Activated CD4-positive, alpha-beta T cell treated with anti-CD3 and anti-CD28 coated beads for 1 hour (primary cell): ENCODE results near the gene RABGGTA.
"Not testable (repeated sequence)": the region's sequence is repeated elsewhere in the genome, so short reads cannot be mapped to it uniquely, and the experiment has no call there.

Experiments
- DNase-seq: peaks from one replicate; pipeline ENCODE4 v3.0.0-alpha.2; 2020

The RABGGTA gene

GRCh38 chr14:24259282-24260025, 11.9 kb downstream of the RABGGTA start:
- DNase-seq: no peak

DNA sequence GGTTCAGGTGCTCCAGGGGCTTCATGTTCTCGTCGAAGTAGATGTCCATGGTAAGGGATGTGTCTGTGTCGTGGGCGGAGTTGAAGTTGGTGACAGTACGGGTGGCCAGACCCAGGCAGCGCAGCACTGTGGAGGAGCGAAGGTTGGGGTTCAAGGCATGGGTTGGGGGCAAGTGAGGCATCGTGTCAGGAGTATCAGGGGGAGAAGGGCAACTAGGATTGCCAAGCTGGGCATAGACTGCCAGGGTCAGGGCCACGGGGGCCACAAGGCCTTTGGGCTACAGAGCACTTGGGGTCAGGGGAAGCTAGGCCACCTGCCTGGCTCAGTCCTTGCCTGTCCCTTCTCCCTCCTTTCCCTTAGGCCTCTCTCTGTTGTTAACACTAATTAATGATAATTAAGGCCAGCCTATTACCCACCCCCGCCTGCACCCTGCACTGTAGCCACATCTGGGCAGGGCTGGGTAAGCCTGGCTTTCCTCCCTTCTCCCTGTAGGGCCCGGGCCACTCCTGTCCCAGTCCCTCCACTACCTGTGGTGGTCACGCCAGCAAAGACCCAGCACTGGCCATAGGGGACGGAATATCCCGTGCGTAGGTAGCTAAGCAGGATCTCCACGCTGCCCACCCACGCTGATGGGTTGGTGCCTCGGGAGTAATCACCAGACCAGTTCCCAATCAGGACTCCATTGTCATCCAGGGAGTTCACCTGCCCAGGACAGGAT, 12.7 kb downstream of the RABGGTA start:
- no peak for DNase-seq

GRCh38 chr14:24258119-24258518, 13.3 kb downstream of the RABGGTA start:
- no peak for DNase-seq

- no peak for DNase-seq
Measured at GRCh38 chr14:24256960-24257359, 14.4 kb downstream of the RABGGTA start.

GRCh38 chr14:24255931-24256711, 15.3 kb downstream of the RABGGTA start:
- DNase-seq: no peak

DNA sequence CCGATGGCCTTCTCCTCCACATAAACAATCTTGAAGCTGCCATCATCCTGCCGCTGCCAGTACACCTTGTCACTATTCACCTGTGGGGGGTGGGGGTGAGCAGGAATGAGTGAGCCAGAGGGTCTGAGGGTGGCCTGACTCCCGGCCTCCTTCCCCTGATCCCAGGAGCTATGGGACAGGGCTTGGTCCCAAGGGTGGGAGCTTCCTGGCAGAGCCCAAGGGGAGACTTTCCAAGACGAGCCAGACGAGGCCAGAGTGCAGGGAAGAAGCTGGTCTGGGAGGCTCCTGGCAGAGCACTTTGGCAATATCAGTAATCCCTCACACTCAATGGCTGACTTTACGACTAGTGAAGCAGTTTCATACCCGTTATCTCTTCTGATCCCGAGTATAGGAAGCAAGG, 16.0 kb downstream of the RABGGTA start:
- DNase-seq: no peak

GRCh38 chr14:24254630-24255392, 16.6 kb downstream of the RABGGTA start:
- no peak for DNase-seq

DNA sequence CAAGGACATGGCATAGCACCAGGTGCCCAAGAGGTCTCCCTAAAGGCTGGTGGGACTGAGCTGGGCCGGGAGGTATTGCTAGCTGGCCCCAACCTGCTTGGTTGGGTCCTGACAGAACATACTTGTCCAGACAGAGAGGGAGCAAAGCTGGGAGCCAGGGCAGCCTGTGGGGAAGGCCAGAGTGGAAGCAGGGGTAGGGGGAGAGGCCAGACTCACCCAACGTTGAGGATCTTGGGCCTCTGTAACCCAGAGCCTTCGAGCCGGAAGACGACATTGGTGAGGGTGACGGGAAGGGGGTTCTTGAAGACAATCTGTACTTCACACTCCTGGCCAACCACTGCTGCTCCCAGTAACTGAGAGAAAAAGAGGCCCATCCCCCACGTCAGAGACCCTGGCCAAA, 17.5 kb downstream of the RABGGTA start:
- no peak for DNase-seq

DNA sequence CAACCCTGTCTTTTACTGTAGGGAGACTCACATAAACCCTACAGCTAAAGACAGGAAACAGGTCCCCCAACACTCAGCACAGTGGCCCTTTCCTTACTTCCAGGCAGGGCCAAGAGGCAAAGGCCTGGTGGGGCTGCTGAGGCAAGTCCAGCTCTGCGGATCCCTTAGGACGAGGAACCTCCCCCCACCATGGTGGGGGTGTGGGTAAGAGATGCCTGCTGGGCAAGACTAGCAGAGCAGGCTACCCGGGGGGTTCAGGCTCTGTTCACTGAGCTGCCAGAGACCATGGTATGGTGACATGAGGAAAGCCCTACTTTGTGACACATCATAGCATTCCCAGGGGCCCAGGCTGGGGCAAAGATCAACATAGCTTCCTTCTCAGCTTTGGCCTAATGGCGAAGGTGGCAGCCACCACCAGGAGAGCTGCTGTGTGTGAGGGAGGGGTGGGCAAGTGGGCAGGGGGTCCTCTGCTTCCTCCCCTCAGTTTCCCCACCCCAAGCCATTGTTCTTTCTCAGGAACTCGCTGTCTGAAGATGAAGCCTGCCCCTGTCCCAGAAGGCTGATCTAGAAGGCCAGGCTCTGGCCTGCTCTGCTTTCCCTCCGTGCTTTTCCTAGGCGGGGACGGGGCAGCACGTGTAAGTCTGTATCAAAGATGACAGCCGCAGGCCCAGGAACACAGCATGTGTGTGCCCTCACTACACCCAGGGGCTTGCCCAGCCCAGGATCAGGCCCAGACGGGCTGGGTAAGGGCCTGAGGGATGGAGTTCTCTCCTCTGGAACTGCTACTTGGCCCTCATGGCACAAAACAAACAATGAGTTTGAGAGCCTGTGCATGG, 18.9 kb downstream of the RABGGTA start:
- no peak for DNase-seq

DNA sequence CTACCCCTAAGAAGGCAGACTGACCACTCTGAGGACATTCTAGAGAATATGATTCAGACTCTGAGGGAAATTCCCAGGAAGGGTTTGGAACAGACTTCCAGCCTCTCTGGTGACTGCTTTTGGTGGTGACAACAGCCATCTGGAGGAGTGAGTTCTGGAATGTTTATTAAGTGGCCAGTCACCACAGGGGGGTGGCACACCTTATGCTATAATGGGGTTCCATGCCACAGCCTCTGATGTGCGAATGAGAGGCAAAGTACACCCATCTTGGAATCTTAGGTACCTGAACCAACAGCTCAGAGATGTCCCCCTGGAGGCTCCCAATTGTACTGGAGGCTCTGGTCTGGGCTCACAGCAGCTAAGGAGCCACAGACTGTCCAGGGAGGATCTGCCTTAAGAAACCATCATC, 19.5 kb downstream of the RABGGTA start:
- no peak for DNase-seq

GRCh38 chr14:24250354-24250753, 21.0 kb downstream of the RABGGTA start:
- no peak for DNase-seq

DNA sequence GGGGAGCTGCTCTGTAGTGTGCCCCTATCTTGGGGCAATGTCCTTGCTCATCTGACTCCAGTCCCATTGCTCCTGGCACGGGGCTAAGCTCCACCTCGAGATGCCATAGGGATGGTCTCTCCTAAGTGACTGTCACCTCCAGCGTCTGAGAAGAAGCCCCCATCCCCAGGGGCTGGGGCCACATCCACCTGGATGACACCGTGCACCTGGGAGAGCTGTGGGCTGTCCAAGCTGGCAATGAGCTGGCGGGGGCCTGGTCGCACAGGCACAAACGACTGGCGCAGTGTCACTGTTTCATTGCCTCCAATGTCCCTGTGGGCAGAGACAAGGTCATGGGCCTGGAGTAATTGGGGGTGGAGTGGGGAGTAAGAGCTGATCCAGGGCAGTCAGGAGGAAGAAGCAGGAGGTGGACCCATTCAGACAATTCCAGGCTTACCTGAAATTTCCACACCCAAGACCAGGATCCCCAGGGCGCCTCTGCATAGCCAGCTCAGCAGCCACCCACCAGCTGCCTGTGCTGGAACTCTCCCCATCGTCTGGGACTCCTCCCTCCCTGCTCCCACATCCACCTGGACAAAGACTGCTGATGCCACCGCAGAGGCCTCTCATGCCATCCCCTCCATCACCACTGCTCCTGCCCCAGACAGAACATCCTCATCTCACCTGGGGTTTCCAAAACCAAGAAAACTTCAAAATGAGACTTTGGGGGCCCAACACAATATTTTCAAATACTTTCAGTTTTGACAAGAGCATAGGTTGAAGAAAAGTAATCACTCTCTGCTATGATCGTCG, 22.0 kb downstream of the RABGGTA start:
- DNase-seq: no peak

DNA sequence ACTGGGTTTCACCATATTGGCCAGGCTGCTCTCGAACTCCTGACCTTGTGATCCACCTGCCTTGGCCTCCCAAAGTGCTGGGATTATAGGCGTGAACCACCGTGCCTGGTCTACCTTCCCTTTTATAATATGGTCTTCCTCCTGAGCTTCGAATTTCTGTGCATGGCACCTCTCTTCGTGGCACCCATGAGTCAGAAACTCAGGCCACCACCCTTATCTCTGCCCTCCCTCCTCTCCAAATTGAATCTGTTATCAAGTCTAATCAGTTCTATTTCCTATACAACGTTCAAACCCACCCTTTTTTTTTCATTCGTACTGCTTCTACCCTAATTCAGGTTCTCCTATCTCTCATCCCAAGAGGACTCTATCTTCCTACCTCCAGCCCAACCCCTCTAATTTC, 24.0 kb downstream of the RABGGTA start:
- DNase-seq: no peak

DNA sequence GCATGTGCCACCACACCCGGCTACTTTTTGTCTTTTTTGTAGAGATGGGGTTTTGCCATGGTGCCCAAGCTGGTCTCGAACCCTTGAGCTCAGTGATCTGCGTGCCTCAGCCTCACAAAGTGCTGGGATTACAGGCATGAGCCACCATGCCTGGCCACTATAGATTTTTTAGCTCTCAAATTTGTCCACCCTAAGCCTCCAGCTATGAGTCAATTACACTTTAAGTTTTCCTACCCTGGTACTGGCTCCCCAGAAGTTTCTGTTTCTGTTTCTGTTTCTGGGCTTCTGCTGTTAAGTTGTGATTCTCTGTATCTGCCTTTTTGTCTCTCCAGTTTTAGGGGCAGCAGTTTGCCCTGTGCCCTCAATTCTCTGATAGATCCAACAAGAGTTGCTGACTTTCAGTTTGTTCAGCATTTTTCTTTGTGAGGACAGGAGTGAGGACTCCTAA, 24.6 kb downstream of the RABGGTA start:
- DNase-seq: no peak

DNA sequence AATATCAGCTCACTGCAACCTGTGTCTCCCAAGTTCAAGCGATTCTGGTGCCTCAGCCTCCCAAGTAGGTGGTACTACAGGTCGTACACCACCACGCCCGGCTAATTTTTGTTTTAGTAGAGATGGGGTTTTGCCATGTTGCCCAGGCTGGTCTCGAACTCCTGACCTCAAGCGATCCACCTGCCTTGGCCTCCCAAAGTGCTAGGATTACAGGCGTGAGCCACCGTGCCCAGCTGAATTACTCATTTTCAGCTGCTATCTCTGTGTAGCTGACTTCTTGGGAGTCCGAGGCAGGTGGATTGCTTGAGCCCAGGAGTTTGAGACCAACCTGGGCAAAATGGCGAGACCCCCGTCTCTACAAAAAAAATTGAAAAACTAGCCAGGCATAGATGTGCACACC, 26.0 kb downstream of the RABGGTA start:
- not testable (repeated sequence) for DNase-seq

GRCh38 chr14:24243336-24243836, 28.0 kb downstream of the RABGGTA start:
- DNase-seq: no peak

DNA sequence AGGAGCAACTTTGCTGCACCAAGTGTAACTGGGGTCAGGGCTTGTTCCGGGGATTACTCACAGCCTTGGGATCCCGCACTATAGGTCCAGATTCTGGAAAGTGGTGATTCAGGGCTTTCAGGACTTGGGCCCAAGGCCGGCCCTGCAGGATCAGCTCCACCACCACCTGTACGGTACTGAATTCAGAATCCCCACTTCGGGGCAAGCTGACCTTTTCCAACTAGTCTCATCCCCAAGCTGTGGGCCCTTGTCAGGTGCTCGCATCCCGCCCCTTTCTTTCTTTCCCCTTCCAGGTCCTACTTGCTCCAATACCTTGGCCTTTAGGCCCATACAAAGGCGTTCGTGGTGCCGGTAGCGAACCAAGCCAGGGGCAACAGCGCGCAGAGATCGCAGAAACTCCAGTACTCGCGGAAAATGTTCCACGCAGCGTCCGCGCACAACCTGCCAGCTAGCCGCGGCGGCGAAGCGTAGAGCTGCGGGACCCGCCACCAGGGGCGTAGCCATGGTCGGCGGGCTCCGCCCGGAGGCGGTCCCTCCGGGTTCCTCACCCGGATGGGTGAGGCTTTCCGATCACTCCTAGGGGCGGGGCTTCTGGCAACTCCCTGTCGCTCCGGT, 29.5 kb downstream of the RABGGTA start:
- DNase-seq: peak; percentile 91

- no peak for DNase-seq
Measured at GRCh38 chr14:24240110-24240918, 31.1 kb downstream of the RABGGTA start.

DNA sequence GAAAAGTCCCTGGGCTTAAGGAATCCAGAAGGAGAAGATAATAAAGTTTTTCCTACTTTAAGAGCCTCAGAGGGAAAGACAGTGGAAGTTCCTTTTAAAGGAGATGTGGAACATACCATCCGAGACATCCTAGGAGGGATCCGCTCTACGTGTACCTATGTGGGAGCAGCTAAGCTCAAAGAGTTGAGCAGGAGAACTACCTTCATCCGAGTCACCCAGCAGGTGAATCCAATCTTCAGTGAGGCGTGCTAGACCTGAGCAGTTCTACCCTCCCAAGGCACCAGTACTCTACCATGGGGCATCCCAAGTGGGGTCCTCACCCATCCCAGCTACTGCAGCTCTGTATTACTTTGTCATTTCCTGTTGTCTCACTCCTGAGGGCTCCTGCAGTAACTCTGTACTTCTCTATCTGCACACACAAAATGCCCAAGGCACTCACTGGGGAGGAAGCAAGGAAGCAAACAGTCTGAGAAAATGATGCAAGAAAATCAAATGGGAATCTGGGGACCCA, 32.8 kb downstream of the RABGGTA start:
- no peak for DNase-seq
